ENCODE results near the gene ERICH2.

ERICH2 gene

GRCh38 chr2:170816504-170817092 is 46.4 kb downstream of the ERICH2 start, which contains the start of gene GAD1:
TSS of gene GAD1 (plus strand) at chr2:170816887. CDS start at chr2:170818592, 1,705 bp downstream.
- peak in 1 of 2 donors; percentile 32 for DNase-seq (ENCODE audit: low read depth in 1 of 2, low spot score in 1 of 2)

GRCh38 chr2:170817093-170818035 is 47.2 kb downstream of the ERICH2 start:
- no peak for DNase-seq (ENCODE audit: low read depth in 1 of 2, low spot score in 1 of 2)

DNA sequence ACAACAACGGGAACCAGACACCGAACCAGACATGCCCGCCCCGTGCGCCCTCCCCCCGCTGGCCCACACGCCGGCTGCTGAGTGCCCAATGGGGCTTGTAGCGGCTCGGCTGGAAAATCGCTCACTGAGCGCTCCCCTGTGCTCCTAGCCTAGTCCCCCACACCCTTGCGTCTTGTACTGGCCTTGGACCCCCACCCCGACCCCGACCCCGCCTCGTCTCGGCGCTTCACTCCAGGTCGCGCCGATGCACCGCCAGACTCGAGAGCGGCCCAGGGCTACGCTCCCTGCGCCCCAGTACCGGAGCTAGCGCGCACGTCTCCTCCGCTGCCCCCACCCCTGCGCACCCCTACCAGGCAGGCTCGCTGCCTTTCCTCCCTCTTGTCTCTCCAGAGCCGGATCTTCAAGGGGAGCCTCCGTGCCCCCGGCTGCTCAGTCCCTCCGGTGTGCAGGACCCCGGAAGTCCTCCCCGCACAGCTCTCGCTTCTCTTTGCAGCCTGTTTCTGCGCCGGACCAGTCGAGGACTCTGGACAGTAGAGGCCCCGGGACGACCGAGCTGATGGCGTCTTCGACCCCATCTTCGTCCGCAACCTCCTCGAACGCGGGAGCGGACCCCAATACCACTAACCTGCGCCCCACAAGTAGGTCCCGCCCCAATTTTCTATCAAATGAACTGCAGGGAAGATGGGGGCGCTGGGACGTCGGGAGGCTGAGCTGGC is 48.0 kb downstream of the ERICH2 start:
- no peak for DNase-seq (ENCODE audit: low read depth in 1 of 2, low spot score in 1 of 2)

- DNase-seq (ENCODE audit: low read depth in 1 of 2, low spot score in 1 of 2), result no peak
These were observed 48.7 kb downstream of the ERICH2 start for GRCh38 chr2:170818752-170819470.

GRCh38 chr2:170819680-170820664 is 49.8 kb downstream of the ERICH2 start:
- no peak for DNase-seq (ENCODE audit: low read depth in 1 of 2, low spot score in 1 of 2)

- no peak for DNase-seq (ENCODE audit: low read depth in 1 of 2, low spot score in 1 of 2)
These were observed 50.8 kb downstream of the ERICH2 start for GRCh38 chr2:170820757-170821530.

DNA sequence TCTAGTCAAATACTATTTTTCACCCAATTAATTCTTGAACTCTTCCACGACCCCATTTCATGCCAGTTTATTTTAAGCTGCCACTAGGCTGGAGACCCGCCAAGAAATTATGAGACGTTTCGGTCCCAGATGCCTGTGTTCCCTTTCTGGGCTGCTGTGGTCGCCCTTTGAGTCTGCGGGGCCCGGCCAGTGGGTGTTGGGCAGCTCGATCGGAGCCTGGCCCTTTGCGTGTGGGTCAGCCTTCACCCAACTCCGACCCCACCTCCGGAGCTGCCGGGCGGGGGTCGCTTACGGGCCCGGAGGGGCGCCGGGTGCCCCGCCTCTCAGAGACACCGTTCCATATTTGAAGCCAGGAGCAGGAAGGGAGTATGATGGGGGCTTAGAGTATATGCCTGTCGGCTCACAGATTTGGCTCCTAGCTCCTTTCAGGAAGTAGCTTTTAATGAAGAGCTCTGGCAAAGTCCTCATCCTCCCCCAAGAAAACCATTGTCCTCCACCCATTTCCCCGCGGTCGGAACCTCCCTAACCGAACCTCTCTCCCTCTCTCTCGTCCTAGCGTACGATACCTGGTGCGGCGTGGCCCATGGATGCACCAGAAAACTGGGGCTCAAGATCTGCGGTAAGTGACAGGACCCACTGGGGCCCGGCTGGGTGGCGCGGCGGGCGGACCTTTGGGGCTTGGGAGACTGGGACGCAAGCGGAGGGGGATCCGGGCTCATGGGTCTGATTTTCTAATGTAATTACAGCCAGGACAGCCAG is 51.5 kb downstream of the ERICH2 start:
- DNase-seq (ENCODE audit: low read depth in 1 of 2, low spot score in 1 of 2), result no peak

GRCh38 chr2:170822290-170823087 is 52.3 kb downstream of the ERICH2 start:
- no peak for DNase-seq (ENCODE audit: low read depth in 1 of 2, low spot score in 1 of 2)

GRCh38 chr2:170823088-170823897 is 53.1 kb downstream of the ERICH2 start:
- DNase-seq (ENCODE audit: low read depth in 1 of 2, low spot score in 1 of 2), result no peak

GRCh38 chr2:170823898-170824215 is 53.7 kb downstream of the ERICH2 start:
- no peak for DNase-seq (ENCODE audit: low read depth in 1 of 2, low spot score in 1 of 2)

DNA sequence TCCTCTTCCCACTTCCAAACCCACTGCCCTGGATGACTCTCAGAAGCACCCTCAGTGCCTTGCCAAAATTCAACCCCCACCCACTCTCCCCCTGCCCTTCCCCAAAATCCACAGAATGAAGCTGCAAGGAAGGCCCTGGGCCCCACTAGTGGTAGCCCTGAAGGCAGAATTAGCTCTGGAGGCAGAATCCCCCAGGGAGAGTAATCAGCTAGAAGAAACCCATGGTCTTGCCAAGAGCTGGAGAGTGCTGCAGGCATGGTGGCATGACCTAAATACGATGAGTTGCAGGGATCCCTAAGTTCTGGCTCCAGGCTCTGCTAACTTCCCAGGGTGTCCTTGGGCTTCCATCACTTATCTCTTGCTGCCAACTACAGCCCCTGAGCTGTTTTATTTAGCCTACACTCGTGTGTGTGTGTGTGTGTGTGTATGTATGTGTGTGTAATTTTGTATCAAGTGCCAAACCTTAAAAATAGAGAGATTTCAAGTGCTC is 54.4 kb downstream of the ERICH2 start:
- no peak for DNase-seq (ENCODE audit: low read depth in 1 of 2, low spot score in 1 of 2)

- DNase-seq (ENCODE audit: low read depth in 1 of 2, low spot score in 1 of 2), result no peak
These were observed 57.8 kb downstream of the ERICH2 start for GRCh38 chr2:170827841-170828532.

- no peak for DNase-seq (ENCODE audit: low read depth in 1 of 2, low spot score in 1 of 2)
These were observed 58.3 kb downstream of the ERICH2 start for GRCh38 chr2:170828533-170828916.

GRCh38 chr2:170829036-170829435 is 58.9 kb downstream of the ERICH2 start:
- no peak for DNase-seq (ENCODE audit: low read depth in 1 of 2, low spot score in 1 of 2)

- DNase-seq (ENCODE audit: low read depth in 1 of 2, low spot score in 1 of 2), result no peak
These were observed 60.0 kb downstream of the ERICH2 start for GRCh38 chr2:170830166-170830565.

- no peak for DNase-seq (ENCODE audit: low read depth in 1 of 2, low spot score in 1 of 2)
These were observed 60.9 kb downstream of the ERICH2 start for GRCh38 chr2:170831115-170831514.

Measured in activated T-helper 1 cell treated with anti-CD3 and anti-CD28 coated beads, Interleukin-2, amount 50 U/mL, for 16 hours (primary cell).